ENCODE results near the gene HDAC4.

The HDAC4 gene

GRCh38 chr2:239401067-239401880 is 454 bp upstream of the HDAC4 start:
- Histone ChIP-seq H3K27ac (ENCODE audit: low read length) (peak overlapping the region; percentile 83), H3K4me1 (ENCODE audit: insufficient read depth, low read length) (peaks cover 19% of the 10 kb centered on the region; the same call in 1 of the 2 replicates), H3K27me3 (ENCODE audit: insufficient read depth, low read length) (no peaks in the 10 kb centered on the region), H3K9me3 (ENCODE audit: insufficient read depth, low read depth, low read length) (no peaks in the 10 kb centered on the region), H3K36me3 (ENCODE audit: insufficient read depth, low read depth, low read length) (no peaks in the 10 kb centered on the region), H3K4me3 (ENCODE audit: low read length) (peak overlapping the region; percentile 88), H3K9ac (ENCODE audit: low read depth, low read length) (peak overlapping the region; percentile 99)

DNA sequence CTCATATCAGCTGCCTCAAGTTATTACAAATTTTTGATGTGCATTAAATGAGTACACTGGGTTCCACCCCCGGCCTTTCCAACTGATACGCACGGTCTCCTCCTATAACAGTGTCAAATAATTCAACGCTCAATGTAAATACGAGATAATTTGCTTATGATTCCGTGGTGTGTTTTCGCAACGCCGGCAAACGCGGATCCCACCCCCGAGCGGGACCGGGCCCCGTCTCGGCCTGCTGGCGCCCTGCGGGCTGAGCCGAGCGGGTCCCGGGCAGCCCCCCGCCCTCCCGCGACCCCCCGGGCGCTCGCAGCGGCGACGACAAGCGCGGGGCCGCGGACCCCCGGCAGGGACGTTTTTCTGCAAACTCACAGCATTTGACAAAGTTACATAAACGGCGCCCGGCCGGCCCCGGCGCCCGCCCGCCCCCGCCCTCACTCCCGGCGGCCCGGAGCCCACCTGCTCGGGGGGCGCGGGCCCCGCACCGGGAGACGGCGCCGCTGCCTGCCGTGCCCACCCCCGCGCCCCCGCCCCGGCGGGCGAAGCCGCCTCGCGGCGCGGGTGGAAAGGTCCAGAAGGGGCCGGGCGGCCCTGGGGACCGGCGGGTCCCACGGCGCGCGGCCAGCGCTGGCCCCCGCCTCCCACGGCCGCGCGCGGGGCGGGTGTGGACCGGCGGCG is 762 bp downstream of the HDAC4 start:
- H3K9me3 ChIP-seq (ENCODE audit: insufficient read depth, low read depth, low read length): no peaks in the 10 kb centered on the region
- H3K9ac ChIP-seq (ENCODE audit: low read depth, low read length): peak overlapping the region; percentile 75
- H3K4me3 ChIP-seq (ENCODE audit: low read length): peak overlapping the region; percentile 88
- H3K36me3 ChIP-seq (ENCODE audit: insufficient read depth, low read depth, low read length): no peaks in the 10 kb centered on the region
- no peaks in the 10 kb centered on the region for H3K27me3 ChIP-seq (ENCODE audit: insufficient read depth, low read length)
- H3K4me1 ChIP-seq (ENCODE audit: insufficient read depth, low read length): peaks cover 19% of the 10 kb centered on the region; the same call in 1 of the 2 replicates
- no peak overlapping the region for H3K27ac ChIP-seq (ENCODE audit: low read length)

DNA sequence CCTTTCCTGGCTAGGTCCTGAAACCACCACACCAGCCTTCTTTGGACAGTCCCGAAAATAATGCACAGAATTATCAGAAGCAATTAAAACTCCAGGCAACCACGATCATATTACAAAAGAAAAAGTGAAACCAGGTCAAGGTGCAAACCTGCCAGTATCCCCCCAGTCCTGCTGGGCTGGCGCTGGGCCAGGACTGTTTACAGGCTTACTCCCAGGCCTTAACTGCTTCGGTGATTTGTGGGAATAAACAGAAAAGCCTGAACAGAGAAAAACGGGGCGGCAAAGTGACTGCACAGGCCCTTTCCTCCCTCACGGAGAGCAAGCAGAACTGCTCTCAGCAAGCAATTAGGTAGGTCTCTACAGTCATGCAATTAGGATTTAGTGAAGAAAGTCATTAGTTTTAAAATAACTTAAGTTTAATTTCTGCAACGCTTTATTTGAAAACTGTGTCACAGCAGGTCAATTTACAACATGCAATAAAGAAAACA is 1.3 kb downstream of the HDAC4 start:
- peaks cover 19% of the 10 kb centered on the region; the same call in 1 of the 2 replicates for H3K4me1 ChIP-seq (ENCODE audit: insufficient read depth, low read length)

GRCh38 chr2:239398521-239398921 is 2.3 kb downstream of the HDAC4 start:
- H3K9ac ChIP-seq (ENCODE audit: low read depth, low read length): peak overlapping the region; percentile 41; the same call in 1 of the 2 replicates
- peaks cover 19% of the 10 kb centered on the region; the same call in 1 of the 2 replicates for H3K4me1 ChIP-seq (ENCODE audit: insufficient read depth, low read length)
- H3K36me3 ChIP-seq (ENCODE audit: insufficient read depth, low read depth, low read length): no peaks in the 10 kb centered on the region
- no peak overlapping the region for H3K27ac ChIP-seq (ENCODE audit: low read length)
- no peaks in the 10 kb centered on the region for H3K9me3 ChIP-seq (ENCODE audit: insufficient read depth, low read depth, low read length)
- H3K27me3 ChIP-seq (ENCODE audit: insufficient read depth, low read length): no peaks in the 10 kb centered on the region
- H3K4me3 ChIP-seq (ENCODE audit: low read length): no peak overlapping the region; the same call in 1 of the 2 replicates

More for the DNA sequence above, 1.3 kb downstream of the HDAC4 start:
- no peaks in the 10 kb centered on the region for H3K27me3 ChIP-seq (ENCODE audit: insufficient read depth, low read length)
- H3K9ac ChIP-seq (ENCODE audit: low read depth, low read length): peak overlapping the region; percentile 75
- H3K4me3 ChIP-seq (ENCODE audit: low read length): peak overlapping the region; percentile 88
- no peaks in the 10 kb centered on the region for H3K36me3 ChIP-seq (ENCODE audit: insufficient read depth, low read depth, low read length)
- no peak overlapping the region for H3K27ac ChIP-seq (ENCODE audit: low read length)
- H3K9me3 ChIP-seq (ENCODE audit: insufficient read depth, low read depth, low read length): no peaks in the 10 kb centered on the region

DNA sequence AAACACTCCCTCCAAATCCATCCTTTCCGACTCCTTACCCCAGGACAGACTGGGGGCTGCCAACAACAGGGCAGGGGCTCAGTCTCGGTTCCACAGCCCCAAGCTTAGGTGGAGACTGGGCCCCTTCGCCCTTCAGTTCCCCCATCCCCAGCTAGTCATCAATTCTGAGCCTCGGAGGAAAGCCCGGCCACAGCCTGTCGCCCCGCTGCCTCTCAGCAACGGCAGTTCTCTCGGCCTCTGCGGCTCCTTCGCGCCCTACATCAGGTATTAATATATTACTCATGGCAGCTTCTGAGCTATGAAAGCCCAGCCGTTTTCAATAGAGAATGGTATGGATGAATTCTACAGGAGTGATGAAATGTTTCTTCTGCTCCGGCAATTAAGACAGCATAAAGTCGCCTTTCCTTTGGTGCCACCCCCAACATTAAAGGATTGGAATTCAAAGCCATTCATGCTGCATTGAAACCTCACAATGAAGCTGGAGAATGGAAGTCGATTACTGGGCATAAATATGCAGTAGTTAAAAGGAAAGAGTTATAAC is 2.8 kb downstream of the HDAC4 start:
- Histone ChIP-seq H3K4me3 (ENCODE audit: low read length) (no peak overlapping the region), H3K9me3 (ENCODE audit: insufficient read depth, low read depth, low read length) (no peaks in the 10 kb centered on the region), H3K4me1 (ENCODE audit: insufficient read depth, low read length) (peaks cover 19% of the 10 kb centered on the region; the same call in 1 of the 2 replicates), H3K27me3 (ENCODE audit: insufficient read depth, low read length) (no peaks in the 10 kb centered on the region), H3K27ac (ENCODE audit: low read length) (no peak overlapping the region), H3K36me3 (ENCODE audit: insufficient read depth, low read depth, low read length) (no peaks in the 10 kb centered on the region), H3K9ac (ENCODE audit: low read depth, low read length) (no peak overlapping the region)

GRCh38 chr2:239396881-239397681 is 3.7 kb downstream of the HDAC4 start:
- no peak overlapping the region for H3K9ac ChIP-seq (ENCODE audit: low read depth, low read length)
- H3K4me3 ChIP-seq (ENCODE audit: low read length): no peak overlapping the region
- no peak overlapping the region for H3K27ac ChIP-seq (ENCODE audit: low read length)
- no peaks in the 10 kb centered on the region for H3K36me3 ChIP-seq (ENCODE audit: insufficient read depth, low read depth, low read length)
- no peaks in the 10 kb centered on the region for H3K27me3 ChIP-seq (ENCODE audit: insufficient read depth, low read length)
- H3K4me1 ChIP-seq (ENCODE audit: insufficient read depth, low read length): peaks cover 15% of the 10 kb centered on the region; the same call in 1 of the 2 replicates
- H3K9me3 ChIP-seq (ENCODE audit: insufficient read depth, low read depth, low read length): no peaks in the 10 kb centered on the region

DNA sequence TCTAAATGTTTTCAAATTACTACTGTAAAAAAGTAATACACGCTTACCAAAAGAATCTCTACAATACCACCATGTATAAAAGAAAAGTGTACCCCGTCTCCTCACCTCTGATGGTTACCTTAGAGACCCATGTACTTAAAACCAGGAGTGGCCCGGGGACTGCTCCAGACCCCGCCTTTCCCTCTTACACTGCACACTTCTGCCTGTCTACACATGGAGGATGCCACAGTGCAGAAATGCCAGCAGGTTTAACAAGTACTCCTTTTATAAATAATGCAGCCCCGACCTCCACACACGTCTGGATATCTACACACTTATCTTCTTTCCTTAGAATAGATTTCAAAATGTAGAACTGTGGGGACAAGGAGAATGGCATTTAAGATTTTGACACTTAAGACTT is 5.3 kb downstream of the HDAC4 start:
- no peaks in the 10 kb centered on the region for H3K36me3 ChIP-seq (ENCODE audit: insufficient read depth, low read depth, low read length)
- no peak overlapping the region for H3K4me3 ChIP-seq (ENCODE audit: low read length)
- H3K9ac ChIP-seq (ENCODE audit: low read depth, low read length): no peak overlapping the region
- no peak overlapping the region for H3K27ac ChIP-seq (ENCODE audit: low read length)
- no peaks in the 10 kb centered on the region for H3K9me3 ChIP-seq (ENCODE audit: insufficient read depth, low read depth, low read length)
- no peaks in the 10 kb centered on the region for H3K27me3 ChIP-seq (ENCODE audit: insufficient read depth, low read length)
- H3K4me1 ChIP-seq (ENCODE audit: insufficient read depth, low read length): peaks cover 15% of the 10 kb centered on the region; the same call in 1 of the 2 replicates

- no peaks in the 10 kb centered on the region for H3K9me3 ChIP-seq (ENCODE audit: insufficient read depth, low read depth, low read length)
- no peak overlapping the region for H3K4me3 ChIP-seq (ENCODE audit: low read length)
- no peaks in the 10 kb centered on the region for H3K36me3 ChIP-seq (ENCODE audit: insufficient read depth, low read depth, low read length)
- no peaks in the 10 kb centered on the region for H3K27me3 ChIP-seq (ENCODE audit: insufficient read depth, low read length)
- H3K4me1 ChIP-seq (ENCODE audit: insufficient read depth, low read length): peaks cover 15% of the 10 kb centered on the region; the same call in 1 of the 2 replicates
- H3K9ac ChIP-seq (ENCODE audit: low read depth, low read length): no peak overlapping the region
- no peak overlapping the region for H3K27ac ChIP-seq (ENCODE audit: low read length)
Observed at GRCh38 chr2:239394978-239395377, 5.8 kb downstream of the HDAC4 start.

DNA sequence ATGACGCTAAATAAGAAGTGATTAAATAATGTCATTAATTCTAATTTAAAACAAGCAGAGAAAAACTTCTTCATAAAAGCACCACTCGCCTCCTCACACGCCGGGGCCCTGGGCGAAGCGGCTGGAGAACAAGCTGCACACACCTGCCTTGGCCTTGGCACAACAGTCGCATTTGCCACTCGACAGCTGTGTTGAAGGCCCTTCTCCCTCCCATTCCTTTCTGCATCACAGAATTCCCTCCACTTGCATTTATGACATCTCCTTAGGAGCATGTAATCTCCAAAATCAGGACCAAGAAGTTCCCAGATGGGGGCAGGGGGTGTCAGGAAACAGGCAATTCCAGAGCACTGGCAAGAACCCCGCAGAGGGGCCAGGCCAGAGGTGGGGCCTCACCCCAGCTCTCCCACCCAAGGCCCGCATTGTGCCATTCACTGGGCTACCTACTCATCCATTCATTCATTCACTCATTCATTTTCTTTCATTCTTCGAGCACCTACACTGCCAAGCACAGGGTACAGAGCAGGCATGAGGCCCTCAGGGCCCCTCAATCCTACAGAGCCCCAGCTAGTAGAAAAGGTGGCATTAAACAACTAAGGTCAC is 6.4 kb downstream of the HDAC4 start:
- no peaks in the 10 kb centered on the region for H3K9me3 ChIP-seq (ENCODE audit: insufficient read depth, low read depth, low read length)
- no peak overlapping the region for H3K27ac ChIP-seq (ENCODE audit: low read length)
- H3K27me3 ChIP-seq (ENCODE audit: insufficient read depth, low read length): no peaks in the 10 kb centered on the region
- no peak overlapping the region for H3K9ac ChIP-seq (ENCODE audit: low read depth, low read length)
- 0 out of 2 replicates have a peak, but pooled peaks cover 1% of the 10 kb centered on the region for H3K36me3 ChIP-seq (ENCODE audit: insufficient read depth, low read depth, low read length)
- H3K4me3 ChIP-seq (ENCODE audit: low read length): no peak overlapping the region
- H3K4me1 ChIP-seq (ENCODE audit: insufficient read depth, low read length): peaks cover 14% of the 10 kb centered on the region; the same call in 1 of the 2 replicates

GRCh38 chr2:239393941-239394340 is 6.9 kb downstream of the HDAC4 start:
- H3K4me1 ChIP-seq (ENCODE audit: insufficient read depth, low read length): peaks cover 9% of the 10 kb centered on the region; the same call in 1 of the 2 replicates

More at GRCh38 chr2:239393941-239394340, 6.9 kb downstream of the HDAC4 start:
- Histone ChIP-seq H3K9me3 (ENCODE audit: insufficient read depth, low read depth, low read length) (no peaks in the 10 kb centered on the region), H3K36me3 (ENCODE audit: insufficient read depth, low read depth, low read length) (peaks cover 5% of the 10 kb centered on the region; the same call in 1 of the 2 replicates), H3K27me3 (ENCODE audit: insufficient read depth, low read length) (no peaks in the 10 kb centered on the region), H3K4me3 (ENCODE audit: low read length) (no peak overlapping the region), H3K9ac (ENCODE audit: low read depth, low read length) (no peak overlapping the region), H3K27ac (ENCODE audit: low read length) (no peak overlapping the region)

All from iPS-20b (cell line).